SU-DHL-6 (cell line): ENCODE measurements around the gene RIOX2.

ENCODE experiments used
- EZH2phosphoT487 ChIP-seq: fragments of 200-600 bp; sonication (generic), shearing (Covaris generic); conservative IDR thresholded peaks from 2 replicates; pipeline ENCODE4 v1.6.1; 2018; ENCODE audit warnings: mild to moderate bottlenecking, antibody characterized with exemption, low read length, moderate library complexity, mixed read lengths
- TF ChIP-seq, protein P1 (sequence below): fragments of 200-600 bp; sonication (generic); IDR thresholded peaks from one replicate; pipeline ENCODE4 v1.5.1; 2017; ENCODE audit warnings: antibody characterized with exemption, mild to moderate bottlenecking, low read length, moderate library complexity; ENCODE audit not compliant: insufficient read depth, poor library complexity, severe bottlenecking

- TF ChIP-seq, protein P1, sequence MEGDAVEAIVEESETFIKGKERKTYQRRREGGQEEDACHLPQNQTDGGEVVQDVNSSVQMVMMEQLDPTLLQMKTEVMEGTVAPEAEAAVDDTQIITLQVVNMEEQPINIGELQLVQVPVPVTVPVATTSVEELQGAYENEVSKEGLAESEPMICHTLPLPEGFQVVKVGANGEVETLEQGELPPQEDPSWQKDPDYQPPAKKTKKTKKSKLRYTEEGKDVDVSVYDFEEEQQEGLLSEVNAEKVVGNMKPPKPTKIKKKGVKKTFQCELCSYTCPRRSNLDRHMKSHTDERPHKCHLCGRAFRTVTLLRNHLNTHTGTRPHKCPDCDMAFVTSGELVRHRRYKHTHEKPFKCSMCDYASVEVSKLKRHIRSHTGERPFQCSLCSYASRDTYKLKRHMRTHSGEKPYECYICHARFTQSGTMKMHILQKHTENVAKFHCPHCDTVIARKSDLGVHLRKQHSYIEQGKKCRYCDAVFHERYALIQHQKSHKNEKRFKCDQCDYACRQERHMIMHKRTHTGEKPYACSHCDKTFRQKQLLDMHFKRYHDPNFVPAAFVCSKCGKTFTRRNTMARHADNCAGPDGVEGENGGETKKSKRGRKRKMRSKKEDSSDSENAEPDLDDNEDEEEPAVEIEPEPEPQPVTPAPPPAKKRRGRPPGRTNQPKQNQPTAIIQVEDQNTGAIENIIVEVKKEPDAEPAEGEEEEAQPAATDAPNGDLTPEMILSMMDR: no peak
- TF ChIP-seq EZH2phosphoT487: no peak
Observed at GRCh38 chr3:97940034-97940433, 32.2 kb downstream of the RIOX2 start.
